ENCODE results near the gene LRTM2. TPM values are rescaled to one million over a fixed set of nuclear protein-coding genes. Genes with fewer than 3 reads are reported as not detected.
"Not testable (repeated sequence)": the region's sequence is repeated elsewhere in the genome, so short reads cannot be mapped to it uniquely, and the experiment has no call there.

The LRTM2 gene
- total and polyA plus RNA-seq, 12 donors = not detected

DNA sequence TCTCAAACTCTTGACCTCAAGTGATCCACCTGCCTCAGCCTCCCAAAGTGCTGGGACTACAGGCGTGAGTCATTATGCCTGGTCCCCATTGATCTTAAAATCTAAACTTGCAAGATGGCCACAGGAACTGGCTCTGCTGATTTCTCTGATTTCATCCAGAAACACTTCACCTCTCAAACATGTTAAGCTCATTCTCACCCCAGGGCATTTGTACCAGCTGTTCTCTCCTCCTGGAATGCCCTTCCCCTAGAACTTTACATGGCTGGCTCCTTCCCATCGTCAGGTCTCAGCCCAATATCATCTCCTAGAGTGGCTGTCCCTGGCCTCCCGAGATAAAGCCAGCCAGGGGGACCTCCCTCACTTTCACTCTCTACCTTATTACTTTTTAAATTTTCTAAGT, 5.3 kb upstream of the LRTM2 start:
- ATAC-seq = no peak
- intact Hi-C loops (cut with DNase I) = loop anchor here in 1 of 10 donors (2.0 kb wide), 1 partner anchor 66 kb away; no protein-coding TSS in a partner anchor
- peaks cover 0 to 39% (median 15%) of the 10 kb centered on the region in 7 donors for H3K27me3 ChIP-seq

DNA sequence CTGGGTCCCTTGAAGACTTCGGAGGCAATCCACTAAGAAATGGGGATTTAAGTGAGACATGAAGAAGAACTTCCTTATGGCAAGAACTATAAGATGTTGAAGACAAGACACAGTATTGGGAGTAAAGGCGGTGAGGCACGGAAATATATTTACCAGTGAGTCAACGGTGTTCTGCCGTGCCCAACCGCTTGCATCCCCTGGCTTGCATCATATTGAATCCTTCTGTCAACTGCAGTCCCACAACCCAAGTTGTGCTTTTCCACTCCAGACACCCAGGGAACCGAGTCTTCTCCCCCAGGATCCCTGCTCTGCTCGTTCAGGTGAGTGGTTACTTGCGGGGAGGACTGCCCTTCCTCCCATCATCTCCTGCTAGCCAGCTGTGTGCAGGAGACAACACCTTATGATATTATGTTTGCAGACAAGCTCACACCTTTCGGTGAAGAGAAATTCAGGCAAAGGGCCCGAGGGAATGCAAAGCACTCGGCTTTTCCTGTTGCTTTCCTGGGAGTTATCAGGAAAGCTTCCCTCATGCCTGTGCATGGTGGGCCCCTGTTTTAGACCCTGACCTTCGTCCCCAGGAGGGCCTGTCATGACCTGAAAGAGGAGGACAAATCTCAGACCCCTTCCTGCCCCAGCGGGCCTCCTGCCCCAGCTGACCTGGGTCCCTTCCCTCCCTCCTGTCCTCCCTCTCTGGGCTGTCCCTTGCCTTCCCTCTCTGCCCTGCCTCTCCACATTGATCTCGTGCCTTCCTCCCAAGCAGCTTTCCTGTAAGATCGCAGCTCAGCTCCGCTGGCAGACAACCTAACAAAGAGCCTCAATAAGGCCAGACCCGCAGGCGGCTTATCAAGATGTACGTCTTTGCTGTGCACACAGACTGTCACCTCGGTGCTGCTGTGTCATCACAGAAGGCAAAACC, 4.3 kb upstream of the LRTM2 start:
- no peak overlapping the region for H3K4me3 ChIP-seq
- intact Hi-C loops (cut with DNase I) = loop anchor here in 1 of 10 donors (2.0 kb wide), 1 partner anchor 65 kb away; no protein-coding TSS in a partner anchor
- WGBS, 2 donors = 56 to 60% methylated on average over 21 of the region's 21 CpGs
- no peak for ATAC-seq
- TF ChIP-seq, protein P1, sequence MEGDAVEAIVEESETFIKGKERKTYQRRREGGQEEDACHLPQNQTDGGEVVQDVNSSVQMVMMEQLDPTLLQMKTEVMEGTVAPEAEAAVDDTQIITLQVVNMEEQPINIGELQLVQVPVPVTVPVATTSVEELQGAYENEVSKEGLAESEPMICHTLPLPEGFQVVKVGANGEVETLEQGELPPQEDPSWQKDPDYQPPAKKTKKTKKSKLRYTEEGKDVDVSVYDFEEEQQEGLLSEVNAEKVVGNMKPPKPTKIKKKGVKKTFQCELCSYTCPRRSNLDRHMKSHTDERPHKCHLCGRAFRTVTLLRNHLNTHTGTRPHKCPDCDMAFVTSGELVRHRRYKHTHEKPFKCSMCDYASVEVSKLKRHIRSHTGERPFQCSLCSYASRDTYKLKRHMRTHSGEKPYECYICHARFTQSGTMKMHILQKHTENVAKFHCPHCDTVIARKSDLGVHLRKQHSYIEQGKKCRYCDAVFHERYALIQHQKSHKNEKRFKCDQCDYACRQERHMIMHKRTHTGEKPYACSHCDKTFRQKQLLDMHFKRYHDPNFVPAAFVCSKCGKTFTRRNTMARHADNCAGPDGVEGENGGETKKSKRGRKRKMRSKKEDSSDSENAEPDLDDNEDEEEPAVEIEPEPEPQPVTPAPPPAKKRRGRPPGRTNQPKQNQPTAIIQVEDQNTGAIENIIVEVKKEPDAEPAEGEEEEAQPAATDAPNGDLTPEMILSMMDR (IDR thresholded peaks at IDR 0.05) = no peak
- no peak overlapping the region for H3K27ac ChIP-seq
- H3K9me3 ChIP-seq = no peaks in the 10 kb centered on the region
- peaks cover 0 to 40% (median 0%) of the 10 kb centered on the region in 9 donors for H3K4me1 ChIP-seq
- H3K27me3 ChIP-seq = peaks cover 0 to 49% (median 25%) of the 10 kb centered on the region in 7 donors
- DNase-seq = no peak
- H3K36me3 ChIP-seq = no peaks in the 10 kb centered on the region

More for the DNA sequence above, 5.3 kb upstream of the LRTM2 start:
- 84 to 89% methylated on average over 3 of the region's 3 CpGs for WGBS, 2 donors
- Histone ChIP-seq H3K4me1 (peaks cover 0 to 46% (median 0%) of the 10 kb centered on the region in 9 donors), H3K9me3 (no peaks in the 10 kb centered on the region), H3K27ac (no peak overlapping the region), H3K36me3 (no peaks in the 10 kb centered on the region), H3K4me3 (no peak overlapping the region)
- no peak for DNase-seq
- TF ChIP-seq, protein P1 (IDR thresholded peaks at IDR 0.05) = no peak

DNA sequence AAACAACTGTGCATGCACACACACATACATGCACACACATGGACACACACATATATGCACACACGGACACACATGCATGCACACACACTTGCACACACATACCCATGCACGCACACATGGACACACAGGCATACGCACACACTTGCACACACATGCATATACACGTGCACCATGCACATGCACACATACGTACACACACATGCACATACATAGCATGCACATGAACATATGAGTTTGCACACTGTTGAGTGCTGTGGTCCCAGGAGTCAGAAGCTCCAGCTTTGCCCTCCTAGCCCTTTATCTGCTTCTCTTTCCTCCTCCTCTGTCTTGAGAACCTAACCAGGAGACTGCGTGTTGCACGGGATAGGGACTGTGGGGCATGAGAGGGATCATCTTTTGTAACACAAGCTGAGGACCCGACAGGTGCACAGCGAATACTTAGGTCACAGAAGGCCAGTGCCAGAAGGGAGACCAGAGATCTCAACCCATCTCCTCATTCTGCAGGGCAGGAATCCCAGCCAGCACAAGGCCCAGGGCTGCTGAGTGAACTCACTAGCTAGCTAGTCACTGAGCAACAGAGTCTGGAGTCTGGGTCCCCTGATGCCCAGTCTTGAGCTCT, 3.5 kb upstream of the LRTM2 start:
- DNase-seq = no peak
- no peak for ATAC-seq
- H3K27ac ChIP-seq = no peak overlapping the region
- H3K36me3 ChIP-seq = no peaks in the 10 kb centered on the region
- H3K9me3 ChIP-seq = no peaks in the 10 kb centered on the region
- H3K4me1 ChIP-seq = peaks cover 0 to 32% (median 0%) of the 10 kb centered on the region in 9 donors
- WGBS, 2 donors = 94 to 96% methylated on average over 9 of the region's 9 CpGs
- peaks cover 0 to 56% (median 32%) of the 10 kb centered on the region in 7 donors for H3K27me3 ChIP-seq
- intact Hi-C loops (cut with DNase I) = no loop called here
- no peak overlapping the region for H3K4me3 ChIP-seq
- TF ChIP-seq, protein P1 (IDR thresholded peaks at IDR 0.05) = no peak

DNA sequence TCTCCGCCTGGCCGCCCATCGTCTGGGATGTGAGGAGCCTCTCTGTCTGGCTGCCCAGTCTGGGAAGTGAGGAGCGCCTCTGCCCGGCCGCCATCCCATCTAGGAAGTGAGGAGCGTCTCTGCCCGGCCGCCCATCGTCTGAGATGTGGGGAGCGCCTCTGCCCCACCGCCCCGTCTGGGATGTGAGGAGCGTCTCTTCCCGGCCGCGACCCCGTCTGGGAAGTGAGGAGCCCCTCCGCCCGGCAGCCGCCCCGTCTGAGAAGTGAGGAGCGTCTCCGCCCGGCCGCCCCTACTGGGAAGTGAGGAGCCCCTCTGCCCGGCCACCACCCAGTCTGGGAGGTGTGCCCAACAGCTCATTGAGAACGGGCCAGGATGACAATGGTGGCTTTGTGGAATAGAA, 2.4 kb upstream of the LRTM2 start:
- Histone ChIP-seq H3K4me1 (peaks cover 0 to 21% (median 0%) of the 10 kb centered on the region in 9 donors), H3K27me3 (peaks cover 3 to 67% (median 43%) of the 10 kb centered on the region in 7 donors)
- DNase-seq; H3K36me3 ChIP-seq; H3K9me3 ChIP-seq; H3K4me3 ChIP-seq; ATAC-seq; intact Hi-C loops (cut with DNase I); H3K27ac ChIP-seq: not testable (repeated sequence)
- 93 to 95% methylated on average over 21 to 28 of the region's 28 CpGs for WGBS, 2 donors

Measured in heart right ventricle (tissue), 16 donors.